Stimulated activated CD4-positive, alpha-beta T cell treated with anti-CD3 and anti-CD28 coated beads, TNF-alpha, amount 100 ng/mL, for 1 hour (primary cell): ENCODE data around the gene DIS3L.
A peak's percentile ranks its signal among the peaks of the same experiment; 100 is the strongest.
"Not testable (repeated sequence)": the region's sequence is repeated elsewhere in the genome, so short reads cannot be mapped to it uniquely, and the experiment has no call there.

Experiments
- DNase-seq, 3 donors: peaks; one replicate each; pipeline ENCODE4 v3.0.0-alpha.2; 2020; ENCODE audit warnings: low read depth in 3 of 3, low spot score in 1 of 3

Gene DIS3L

GRCh38 chr15:66308531-66308930 lies 15.2 kb downstream of the DIS3L start:
- DNase-seq, result no peak

- DNase-seq, result no peak
These were observed 16.5 kb downstream of the DIS3L start for GRCh38 chr15:66309828-66310227.

GRCh38 chr15:66310786-66311185 lies 17.4 kb downstream of the DIS3L start:
- no peak for DNase-seq

GRCh38 chr15:66312144-66312543 lies 18.8 kb downstream of the DIS3L start:
- no peak for DNase-seq

GRCh38 chr15:66323312-66323928 lies 30.1 kb downstream of the DIS3L start:
- no peak for DNase-seq

- DNase-seq, result no peak
These were observed 32.7 kb downstream of the DIS3L start for GRCh38 chr15:66326051-66326450.

- DNase-seq, result no peak
These were observed 34.4 kb downstream of the DIS3L start for GRCh38 chr15:66327736-66328135.

GRCh38 chr15:66328771-66329170 lies 35.4 kb downstream of the DIS3L start:
- DNase-seq, result no peak

- not testable (repeated sequence) for DNase-seq
These were observed 55.2 kb downstream of the DIS3L start for GRCh38 chr15:66348530-66348929.

GRCh38 chr15:66356077-66356358 lies 62.6 kb downstream of the DIS3L start:
- no peak for DNase-seq

- DNase-seq, result peak; percentile 91 to 94 (median 93)
These were observed 63.2 kb downstream of the DIS3L start, which contains the start of gene TIPIN for GRCh38 chr15:66356359-66357236. TSS of gene TIPIN (minus strand) at chr15:66356685. CDS start at chr15:66352947, 3,738 bp downstream.

- no peak for DNase-seq
These were observed 66.4 kb downstream of the DIS3L start for GRCh38 chr15:66359740-66360139.

GRCh38 chr15:66361745-66362460 lies 68.5 kb downstream of the DIS3L start:
- DNase-seq, result not testable (repeated sequence)

- no peak for DNase-seq
These were observed 69.4 kb downstream of the DIS3L start for GRCh38 chr15:66362776-66363175.

- DNase-seq, result no peak
These were observed 71.7 kb downstream of the DIS3L start for GRCh38 chr15:66364944-66365528.

- no peak for DNase-seq
These were observed 76.6 kb downstream of the DIS3L start for GRCh38 chr15:66369773-66370651.

GRCh38 chr15:66374179-66374578 lies 80.8 kb downstream of the DIS3L start:
- DNase-seq, result no peak

GRCh38 chr15:66378814-66379430 lies 85.6 kb downstream of the DIS3L start:
- no peak for DNase-seq

- not testable (repeated sequence) for DNase-seq
These were observed 88.0 kb downstream of the DIS3L start for GRCh38 chr15:66381376-66381775.
